Stimulated activated CD8-positive, alpha-beta memory T cell treated with anti-CD3 and anti-CD28 coated beads, Interleukin-12 subunit alpha, Interleukin-12 subunit beta, amount 100 ng/mL, for 4 hours (primary cell): ENCODE measurements around the gene FES.

ENCODE experiments used
- DNase-seq: peaks from one replicate; pipeline ENCODE4 v3.0.0-alpha.2; 2020; ENCODE audit warnings: low read depth

The FES gene

DNA sequence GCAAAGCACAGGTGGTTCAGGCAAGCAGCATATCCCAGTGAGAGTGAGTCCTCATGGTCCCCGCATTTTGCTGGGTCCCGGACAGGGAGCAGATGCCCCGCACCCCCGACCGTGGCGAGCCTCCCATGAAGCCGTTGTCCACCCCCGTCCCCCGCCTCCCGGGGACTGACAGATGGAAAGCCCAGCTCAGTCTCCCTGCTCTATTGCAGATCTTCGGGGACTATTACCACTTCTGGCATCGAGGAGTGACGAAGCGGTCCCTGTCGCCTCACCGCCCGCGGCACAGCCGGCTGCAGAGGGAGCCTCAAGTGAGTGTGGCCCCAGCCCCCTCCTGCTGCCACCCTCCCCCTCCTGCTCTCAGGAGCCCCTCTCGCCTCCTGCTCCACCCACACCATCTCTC is 8.3 kb upstream of the FES start:
- no peak for DNase-seq

DNA sequence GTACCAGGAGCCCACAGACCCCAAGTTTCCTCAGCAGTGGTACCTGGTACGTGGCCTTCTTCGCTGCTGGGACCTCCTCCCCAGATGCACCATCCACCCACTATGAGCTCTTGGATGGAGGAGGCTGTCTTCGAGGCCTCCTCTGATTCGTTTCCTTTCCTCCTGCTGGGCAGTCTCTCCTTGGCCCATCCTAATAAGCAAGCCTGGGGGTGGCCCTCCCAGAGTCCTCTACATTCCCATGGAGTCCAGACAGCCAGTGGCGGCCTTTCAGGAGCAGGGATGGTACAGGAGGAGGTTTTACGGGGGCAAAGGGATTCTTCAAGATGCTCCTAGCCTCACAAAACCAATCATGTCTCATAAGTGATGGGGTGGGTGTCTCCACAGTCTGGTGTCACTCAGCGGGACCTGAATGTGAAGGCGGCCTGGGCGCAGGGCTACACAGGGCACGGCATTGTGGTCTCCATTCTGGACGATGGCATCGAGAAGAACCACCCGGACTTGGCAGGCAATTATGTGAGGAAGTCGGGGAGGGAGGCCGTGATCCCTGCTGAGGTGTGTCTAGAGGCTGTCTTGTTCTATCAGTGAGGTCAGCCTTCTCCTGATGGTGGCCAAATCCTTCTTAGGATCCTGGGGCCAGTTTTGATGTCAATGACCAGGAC is 7.7 kb upstream of the FES start:
- DNase-seq = no peak

DNA sequence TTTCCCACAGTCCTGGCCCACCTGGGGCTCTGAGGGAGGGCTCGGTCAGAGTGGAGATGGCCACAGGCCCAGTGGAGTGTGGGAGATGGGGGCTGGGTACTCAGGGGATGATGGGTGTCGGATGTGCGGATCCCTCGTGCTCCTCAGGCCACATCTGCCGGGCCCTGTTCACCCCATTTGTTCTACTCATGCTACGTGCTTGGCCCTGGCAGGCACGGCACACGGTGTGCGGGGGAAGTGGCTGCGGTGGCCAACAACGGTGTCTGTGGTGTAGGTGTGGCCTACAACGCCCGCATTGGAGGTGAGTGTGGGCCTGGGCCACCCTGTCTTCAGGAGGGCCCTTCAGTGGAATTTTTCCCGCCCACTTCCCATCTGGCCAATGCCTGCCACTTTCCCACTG is 7.0 kb upstream of the FES start:
- no peak for DNase-seq

DNA sequence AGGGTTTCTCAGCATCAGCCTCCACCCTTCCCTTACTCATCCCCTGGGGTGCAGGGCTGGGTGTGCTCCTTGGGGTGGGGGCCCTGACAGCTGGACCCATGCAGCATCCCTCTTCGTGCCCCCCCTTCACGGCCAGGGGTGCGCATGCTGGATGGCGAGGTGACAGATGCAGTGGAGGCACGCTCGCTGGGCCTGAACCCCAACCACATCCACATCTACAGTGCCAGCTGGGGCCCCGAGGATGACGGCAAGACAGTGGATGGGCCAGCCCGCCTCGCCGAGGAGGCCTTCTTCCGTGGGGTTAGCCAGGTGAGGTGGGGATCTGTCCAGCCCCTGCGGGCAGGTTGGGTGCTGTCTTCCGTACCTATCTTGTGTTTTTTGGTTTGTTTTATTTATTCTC is 6.3 kb upstream of the FES start:
- DNase-seq = no peak

GRCh38 chr15:90878660-90879059 is 5.6 kb upstream of the FES start:
- DNase-seq = no peak

- DNase-seq = no peak
Observed at GRCh38 chr15:90879730-90880366, 4.5 kb upstream of the FES start.

DNA sequence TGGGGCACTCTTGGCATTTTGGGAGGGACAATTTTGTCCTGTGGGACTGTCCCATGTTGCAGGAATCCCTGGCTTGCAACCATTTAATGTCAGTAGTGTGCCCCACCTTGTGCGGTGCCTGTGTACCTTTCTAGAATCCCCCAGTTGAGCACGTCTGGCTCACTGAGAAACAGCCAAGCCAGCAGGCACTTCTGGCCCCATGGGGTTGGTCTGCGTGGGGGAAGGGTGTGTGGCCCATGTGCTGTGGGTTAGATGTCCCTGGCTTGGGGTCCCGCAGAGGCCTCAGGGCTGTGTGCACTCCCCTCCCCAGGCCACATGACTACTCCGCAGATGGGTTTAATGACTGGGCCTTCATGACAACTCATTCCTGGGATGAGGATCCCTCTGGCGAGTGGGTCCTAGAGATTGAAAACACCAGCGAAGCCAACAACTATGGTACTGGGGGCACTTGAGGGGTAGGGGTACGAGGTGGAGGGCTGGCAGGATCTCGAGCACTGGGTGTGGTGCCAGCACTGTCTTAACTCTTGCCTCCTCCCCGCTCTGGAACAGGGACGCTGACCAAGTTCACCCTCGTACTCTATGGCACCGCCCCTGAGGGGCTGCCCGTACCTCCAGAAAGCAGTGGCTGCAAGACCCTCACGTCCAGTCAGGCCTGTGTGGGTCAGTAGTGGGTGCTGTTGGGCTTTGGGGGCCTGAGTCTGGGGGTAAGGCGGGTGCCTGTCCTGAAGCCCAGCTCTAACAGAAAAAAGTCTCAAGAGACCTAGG is 3.7 kb upstream of the FES start:
- no peak for DNase-seq

GRCh38 chr15:90881181-90881977 is 2.9 kb upstream of the FES start:
- DNase-seq = no peak

GRCh38 chr15:90881978-90882721 is 2.2 kb upstream of the FES start:
- DNase-seq = no peak

DNA sequence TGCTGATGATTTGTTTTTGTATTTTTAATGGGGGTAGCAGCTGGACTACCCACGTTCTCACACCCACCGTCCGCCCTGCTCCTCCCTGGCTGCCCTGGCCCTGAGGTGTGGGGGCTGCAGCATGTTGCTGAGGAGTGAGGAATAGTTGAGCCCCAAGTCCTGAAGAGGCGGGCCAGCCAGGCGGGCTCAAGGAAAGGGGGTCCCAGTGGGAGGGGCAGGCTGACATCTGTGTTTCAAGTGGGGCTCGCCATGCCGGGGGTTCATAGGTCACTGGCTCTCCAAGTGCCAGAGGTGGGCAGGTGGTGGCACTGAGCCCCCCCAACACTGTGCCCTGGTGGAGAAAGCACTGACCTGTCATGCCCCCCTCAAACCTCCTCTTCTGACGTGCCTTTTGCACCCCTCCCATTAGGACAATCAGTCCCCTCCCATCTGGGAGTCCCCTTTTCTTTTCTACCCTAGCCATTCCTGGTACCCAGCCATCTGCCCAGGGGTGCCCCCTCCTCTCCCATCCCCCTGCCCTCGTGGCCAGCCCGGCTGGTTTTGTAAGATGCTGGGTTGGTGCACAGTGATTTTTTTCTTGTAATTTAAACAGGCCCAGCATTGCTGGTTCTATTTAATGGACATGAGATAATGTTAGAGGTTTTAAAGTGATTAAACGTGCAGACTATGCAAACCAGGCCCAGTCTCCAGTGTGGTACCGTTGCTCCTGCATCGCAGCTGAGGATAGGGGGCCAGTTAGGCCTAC is 1.4 kb upstream of the FES start:
- DNase-seq = no peak

- no peak for DNase-seq
Observed at GRCh38 chr15:90883526-90883975, 753 bp upstream of the FES start.

DNA sequence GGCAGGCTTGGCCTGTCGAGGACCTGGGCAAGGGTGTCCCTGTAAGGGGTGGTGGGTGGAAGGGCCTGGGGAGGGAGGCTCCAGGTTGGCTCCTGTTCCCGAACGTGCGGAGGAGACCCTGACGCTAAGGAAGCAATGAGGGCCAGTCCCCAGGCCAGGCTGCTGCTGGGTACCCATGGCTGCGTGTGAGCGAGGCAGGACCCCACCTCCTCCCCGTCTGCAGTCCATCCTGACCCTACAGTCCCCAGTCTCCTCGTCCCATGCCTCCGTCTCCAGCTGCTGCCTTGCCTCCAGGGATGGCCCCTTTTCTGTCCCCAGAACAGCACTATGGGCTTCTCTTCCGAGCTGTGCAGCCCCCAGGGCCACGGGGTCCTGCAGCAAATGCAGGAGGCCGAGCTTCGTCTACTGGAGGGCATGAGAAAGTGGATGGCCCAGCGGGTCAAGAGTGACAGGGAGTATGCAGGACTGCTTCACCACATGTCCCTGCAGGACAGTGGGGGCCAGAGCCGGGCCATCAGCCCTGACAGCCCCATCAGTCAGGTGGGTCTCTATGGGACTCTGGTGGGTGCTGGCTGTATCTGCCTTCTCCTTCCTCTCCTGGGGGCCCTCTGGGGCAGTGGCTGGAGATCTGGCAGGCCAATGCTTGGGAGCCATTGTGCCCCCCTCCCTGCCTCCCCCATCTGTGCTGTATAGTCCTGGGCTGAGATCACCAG is 571 bp downstream of the FES start:
- DNase-seq = no peak

DNA sequence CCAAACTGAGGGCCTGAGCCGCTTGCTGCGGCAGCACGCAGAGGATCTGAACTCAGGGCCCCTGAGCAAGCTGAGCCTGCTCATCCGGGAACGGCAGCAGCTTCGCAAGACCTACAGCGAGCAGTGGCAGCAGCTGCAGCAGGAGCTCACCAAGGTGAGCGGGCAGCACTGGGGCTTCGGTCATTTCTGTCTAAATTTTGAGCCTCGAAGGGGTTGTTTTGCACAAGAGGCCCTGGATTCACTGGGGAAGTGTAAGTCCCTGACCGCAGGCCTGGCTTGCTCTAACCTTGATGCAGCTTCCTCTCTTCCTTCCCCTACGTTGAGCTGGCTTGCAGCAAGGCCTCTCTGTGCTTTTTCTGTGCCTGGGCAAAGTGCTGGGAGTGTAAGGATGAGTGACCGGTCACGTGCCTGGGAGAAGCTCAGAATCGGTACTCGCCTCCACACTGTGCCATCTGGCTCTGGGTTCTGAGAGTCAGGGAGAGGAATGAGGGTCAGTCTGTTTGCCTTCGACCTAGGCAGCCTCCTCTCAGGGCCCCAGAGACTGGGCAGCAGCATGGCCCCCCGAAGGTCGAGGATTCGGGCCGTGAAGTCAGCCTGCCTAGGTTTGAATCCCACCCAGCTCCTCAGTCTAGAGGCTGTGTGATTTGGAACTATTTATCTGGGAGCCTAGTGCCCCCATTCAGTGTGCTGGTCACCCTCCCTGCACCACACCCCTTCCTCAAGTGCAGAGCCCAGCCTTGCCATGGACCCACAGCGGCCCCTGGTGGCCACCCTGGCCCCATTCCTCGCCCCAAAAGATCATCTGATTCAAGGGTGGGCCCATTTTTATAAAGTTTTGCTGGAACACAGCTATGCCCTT is 1.4 kb downstream of the FES start:
- DNase-seq = peak; percentile 62

GRCh38 chr15:90886291-90886614 is 1.9 kb downstream of the FES start:
- no peak for DNase-seq

GRCh38 chr15:90887037-90887481 is 2.8 kb downstream of the FES start:
- DNase-seq = no peak

- no peak for DNase-seq
Observed at GRCh38 chr15:90889313-90889730, 5.0 kb downstream of the FES start.

- DNase-seq = no peak
Observed at GRCh38 chr15:90889736-90890456, 5.6 kb downstream of the FES start.

DNA sequence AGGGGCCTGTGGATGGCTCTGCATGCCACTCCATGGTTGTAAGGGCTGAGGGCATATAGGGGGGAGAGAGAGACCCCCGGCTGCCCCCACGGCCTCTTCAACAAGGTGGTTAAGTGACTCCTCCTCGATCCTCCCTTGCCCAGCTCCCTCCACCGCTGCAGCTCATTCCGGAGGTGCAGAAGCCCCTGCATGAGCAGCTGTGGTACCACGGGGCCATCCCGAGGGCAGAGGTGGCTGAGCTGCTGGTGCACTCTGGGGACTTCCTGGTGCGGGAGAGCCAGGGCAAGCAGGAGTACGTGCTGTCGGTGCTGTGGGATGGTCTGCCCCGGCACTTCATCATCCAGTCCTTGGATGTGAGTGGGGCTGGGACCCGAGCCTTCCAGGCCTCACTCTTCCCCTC is 6.5 kb downstream of the FES start:
- no peak for DNase-seq
